Measurements from ENCODE around the gene ZNF664.

DNA sequence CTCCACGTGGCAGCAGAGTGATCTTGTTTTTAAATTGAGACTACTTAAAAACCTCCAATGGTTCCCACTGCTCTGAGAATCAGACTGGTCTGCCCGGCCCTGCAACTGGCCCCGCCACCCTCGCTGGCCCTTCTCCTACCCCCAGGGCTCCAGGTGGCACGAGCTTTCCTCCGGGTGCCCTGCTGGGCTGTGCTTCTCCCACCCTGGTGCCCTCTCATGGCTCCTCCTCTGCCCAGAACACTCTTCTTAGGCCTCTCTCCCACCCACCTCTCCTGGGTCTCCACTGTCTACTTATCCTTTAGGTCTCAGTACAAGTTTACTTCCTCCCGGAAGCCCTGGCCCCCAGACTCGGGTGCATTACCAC is 26.9 kb upstream of the ZNF664 start:
- no peak for TF ChIP-seq POLR2A (IDR thresholded peaks at IDR 0.05; ENCODE audit: low read length)
- no peak for TF ChIP-seq GATA1 (IDR thresholded peaks at IDR 0.05; ENCODE audit: low read depth, low read length)

Measured in erythroblast (primary cell).